Chondrocyte (in vitro differentiated cells): Measurements from ENCODE around the gene EPHA3. TPM values are rescaled to one million over a fixed set of nuclear protein-coding genes. Genes with fewer than 3 reads are reported as not detected.

Experiments
- DNase-seq: peaks from one replicate; pipeline ENCODE4 v3.0.0; 2021; ENCODE audit warnings: mixed read lengths, low spot score
- H3K27ac Mint-ChIP-seq: one replicate; pipeline ENCODE4 v1.8.0; 2021; ENCODE audit warnings: mild to moderate bottlenecking, moderate library complexity, mixed read lengths; ENCODE audit not compliant: unreplicated experiment
- H3K27me3 Mint-ChIP-seq: 2 replicates; pipeline ENCODE4 v1.8.0; 2021; ENCODE audit warnings: low read depth, mixed read lengths
- H3K36me3 Mint-ChIP-seq: 2 replicates; pipeline ENCODE4 v1.8.0; 2021; ENCODE audit warnings: low read depth, mixed read lengths
- H3K4me1 Mint-ChIP-seq: 2 replicates; pipeline ENCODE4 v1.8.0; 2021; ENCODE audit warnings: low read depth, mild to moderate bottlenecking, mixed read lengths
- H3K4me3 Mint-ChIP-seq: one replicate; pipeline ENCODE4 v1.8.0; 2021; ENCODE audit warnings: mild to moderate bottlenecking, moderate library complexity, mixed read lengths; ENCODE audit not compliant: unreplicated experiment
- H3K9me3 Mint-ChIP-seq: 2 replicates; pipeline ENCODE4 v1.8.0; 2021; ENCODE audit warnings: low read depth, mixed read lengths
- CTCF ChIP-seq: fragments of 200-600 bp; sonication (generic); IDR thresholded peaks from 2 replicates; pipeline ENCODE4 v1.5.0; 2021; ENCODE audit warnings: antibody characterized with exemption, mild to moderate bottlenecking, moderate library complexity
- total RNA-seq: library from RNA; stranded (reverse); gene quantifications from 3 replicates; pipeline ENCODE4 v1.2.1, GENCODE V29; 2021

Gene EPHA3
- total RNA-seq, 1 donor from 2014 or later, result 0.87 TPM

- Mint-ChIP-seq H3K4me1 (no peaks in the 10 kb centered on the region), H3K4me3 (no peak overlapping the region), H3K9me3 (no peaks in the 10 kb centered on the region), H3K27me3 (no peaks in the 10 kb centered on the region), H3K27ac (no peak overlapping the region), H3K36me3 (no peaks in the 10 kb centered on the region)
- no peak for DNase-seq
- no peak for TF ChIP-seq CTCF
These were observed 246.0 kb downstream of the EPHA3 start for GRCh38 chr3:89353465-89353864.

- Mint-ChIP-seq H3K4me3 (no peak overlapping the region), H3K27ac (no peak overlapping the region), H3K9me3 (no peaks in the 10 kb centered on the region), H3K36me3 (no peaks in the 10 kb centered on the region), H3K27me3 (no peaks in the 10 kb centered on the region), H3K4me1 (peaks cover 6% of the 10 kb centered on the region)
- no peak for DNase-seq
- no peak for TF ChIP-seq CTCF
These were observed 250.9 kb downstream of the EPHA3 start for GRCh38 chr3:89358281-89358680.

GRCh38 chr3:89360156-89360555, 252.7 kb downstream of the EPHA3 start:
- Mint-ChIP-seq H3K9me3 (no peaks in the 10 kb centered on the region), H3K4me3 (no peak overlapping the region), H3K27me3 (no peaks in the 10 kb centered on the region), H3K4me1 (peaks cover 6% of the 10 kb centered on the region), H3K36me3 (no peaks in the 10 kb centered on the region), H3K27ac (no peak overlapping the region)
- no peak for TF ChIP-seq CTCF
- DNase-seq, result no peak

GRCh38 chr3:89362496-89362895, 255.1 kb downstream of the EPHA3 start:
- no peak for TF ChIP-seq CTCF
- Mint-ChIP-seq H3K27me3 (no peaks in the 10 kb centered on the region), H3K4me1 (peaks cover 6% of the 10 kb centered on the region), H3K9me3 (no peaks in the 10 kb centered on the region), H3K36me3 (no peaks in the 10 kb centered on the region), H3K4me3 (no peak overlapping the region), H3K27ac (no peak overlapping the region)
- DNase-seq, result no peak

GRCh38 chr3:89363171-89363570, 255.8 kb downstream of the EPHA3 start:
- no peak overlapping the region for H3K27ac Mint-ChIP-seq
- no peaks in the 10 kb centered on the region for H3K9me3 Mint-ChIP-seq
- H3K4me3 Mint-ChIP-seq, result no peak overlapping the region
- no peak for DNase-seq
- TF ChIP-seq CTCF, result no peak
- no peaks in the 10 kb centered on the region for H3K27me3 Mint-ChIP-seq
- peaks cover 6% of the 10 kb centered on the region for H3K4me1 Mint-ChIP-seq
- no peaks in the 10 kb centered on the region for H3K36me3 Mint-ChIP-seq
